ENCODE results near the gene SPATA31C2. TPM values are rescaled to one million over a fixed set of nuclear protein-coding genes. Genes with fewer than 3 reads are reported as not detected.

The SPATA31C2 gene
- total RNA-seq, 1 experiment from 2014 or later, result not detected

- no peak overlapping the region for H3K4me3 ChIP-seq (replicated peaks in 1 of 2; ENCODE audit: low read depth in 1 of 2, low read length in 2 of 2)
- no peaks in the 10 kb centered on the region for H3K9me3 ChIP-seq (ENCODE audit: control insufficient read depth in 1 of 2, insufficient read depth in 1 of 2, low read depth in 1 of 2, low read length in 2 of 2)
- ChIA-PET CTCF (no interaction called here), RAD21 (ENCODE audit: low non-redundant PET in 1 of 2, low total read pairs in 2 of 2, uncharacterized antibody in 2 of 2, unreplicated experiment in 2 of 2) (no interaction called here), POLR2A (no interaction called here)
- H4K20me1 ChIP-seq (ENCODE audit: insufficient read depth), result no peaks in the 10 kb centered on the region
- H3K4me2 ChIP-seq (ENCODE audit: low read length), result no peak overlapping the region
- BruUV-seq (replicated peaks), result no TSS peak
- no peak overlapping the region for H3K27ac ChIP-seq (ENCODE audit: low read depth, low read length)
- H2AFZ ChIP-seq (ENCODE audit: low read depth, low read length, poor library complexity, severe bottlenecking), result no peak overlapping the region
- no peaks in the 10 kb centered on the region for H3K36me3 ChIP-seq (ENCODE audit: control insufficient read depth in 1 of 2, insufficient read depth in 2 of 2, low read length in 2 of 2)
- DNase-seq (ENCODE audit: low read depth, low spot score) (no peak), ATAC-seq (no peak)
- intact Hi-C loops (cut with micrococcal nuclease), result no loop called here
- H3K4me1 ChIP-seq (ENCODE audit: control insufficient read depth in 1 of 2, insufficient read depth in 2 of 2, low read length in 2 of 2), result no peaks in the 10 kb centered on the region
- H3K79me2 ChIP-seq (ENCODE audit: insufficient read depth, low read length), result no peaks in the 10 kb centered on the region
- no peaks in the 10 kb centered on the region for H3K27me3 ChIP-seq (ENCODE audit: insufficient read depth, low read length)
- no peaks in the 10 kb centered on the region for H3K9me2 ChIP-seq (ENCODE audit: insufficient read depth)
- no peak overlapping the region for H3K9ac ChIP-seq (ENCODE audit: low read length)
- TF ChIP-seq ATF3 (IDR thresholded peaks at IDR 0.05) (no peak), YY1 (IDR thresholded peaks at IDR 0.05; ENCODE audit: extremely low read depth, insufficient replicate concordance, low read depth, low read length) (no peak), ZBTB33 (IDR thresholded peaks at IDR 0.05; ENCODE audit: extremely low read depth, insufficient replicate concordance, low read length) (no peak), ZNF274 (IDR thresholded peaks at IDR 0.05; ENCODE audit: low read depth, low read length) (no peak), POLR2A (IDR thresholded peaks at IDR 0.05; ENCODE audit: borderline replicate concordance, extremely low read depth, insufficient read depth, insufficient read length) (no peak), REST (IDR thresholded peaks at IDR 0.05; ENCODE audit: low read depth) (no peak), ZFX (IDR thresholded peaks at IDR 0.05) (no peak)
Observed at GRCh38 chr9:88090151-88090581, 48.1 kb downstream of the SPATA31C2 start.
